HCT116 (cell line): ENCODE results near the gene AP1S1. TPM values are rescaled to one million over a fixed set of nuclear protein-coding genes. Genes with fewer than 3 reads are reported as not detected.

ENCODE experiments used
- ATAC-seq: fragments of 200-7000 bp; cut with Tn5 transposase; 2 replicates; pipeline ENCODE4 v1.9.1; 2020; ENCODE audit warnings: mild to moderate bottlenecking, moderate library complexity
- BruUV-seq: library from RNA; stranded (reverse); fragments of 400-500 nt; replicated peaks from 2 replicates; lab custom pipeline; 2021; lab: Mats Ljungman, UMichigan
- CTCF ChIA-PET: fragments of 300-600 bp; sonication (Branson Sonifier 250); formaldehyde crosslinking; loops from one replicate; lab custom pipeline; 2021; ENCODE audit warnings: antibody characterized with exemption; lab: Charles Lee
- POLR2A ChIA-PET: fragments of 300-600, 350-600 bp; sonication (Branson Sonifier 250); formaldehyde crosslinking; loops from one replicate; lab custom pipeline; 2021; ENCODE audit warnings: antibody characterized with exemption; lab: Charles Lee
- RAD21 ChIA-PET, 2 experiments: fragments of 300-600 bp; sonication (Branson Sonifier 250); formaldehyde crosslinking; loops; one replicate each; lab custom pipeline; 2023; ENCODE audit warnings: low total read pairs in 2 of 2; ENCODE audit not compliant: uncharacterized antibody in 2 of 2, unreplicated experiment in 2 of 2, low non-redundant PET in 1 of 2; lab: Charles Lee
- DNase-seq: peaks from one replicate; pipeline ENCODE4 v3.0.0-alpha.2; 2010; ENCODE audit warnings: low read depth, low spot score
- H2AFZ ChIP-seq: fragments of 200-600 bp; shearing (Covaris generic), sonication (generic); 2 replicates; pipeline ENCODE4 v1.6.1; 2017; ENCODE audit warnings: low read depth, mixed run types, mixed read lengths, antibody characterized with exemption, low read length; ENCODE audit not compliant: poor library complexity, severe bottlenecking
- H3K27ac ChIP-seq: 2 replicates; pipeline ENCODE4 v1.5.1; 2012; ENCODE audit warnings: low read depth, low read length
- H3K27me3 ChIP-seq: fragments of 200-600 bp; sonication (generic); 2 replicates; pipeline ENCODE4 v1.6.1; 2016; ENCODE audit warnings: mixed run types, low read length, mixed read lengths; ENCODE audit not compliant: insufficient read depth
- H3K36me3 ChIP-seq, 2 experiments: fragments of 200-500 bp in 1 of 2; fragments of 200-600 bp in 1 of 2; sonication (Bioruptor generic) in 1 of 2; sonication (generic) in 1 of 2; 2 replicates each; pipeline versions ENCODE4 v1.5.1 to v1.6.1; 2014 to 2016; ENCODE audit warnings: low read length in 2 of 2, inconsistent platforms in 1 of 2, mixed read lengths in 1 of 2, mixed run types in 1 of 2; ENCODE audit not compliant: insufficient read depth in 2 of 2, control insufficient read depth in 1 of 2
- H3K4me1 ChIP-seq, 2 experiments: fragments of 200-600 bp in 1 of 2; sonication (generic) in 1 of 2; 2 replicates each; pipeline versions ENCODE4 v1.5.1 to v1.6.1; 2012 to 2017; ENCODE audit warnings: low read length in 2 of 2, inconsistent platforms in 1 of 2, mild to moderate bottlenecking in 1 of 2, mixed read lengths in 1 of 2, mixed run types in 1 of 2, moderate library complexity in 1 of 2; ENCODE audit not compliant: insufficient read depth in 2 of 2, control insufficient read depth in 1 of 2
- H3K4me2 ChIP-seq: fragments of 200-600 bp; sonication (generic); 2 replicates; pipeline ENCODE4 v1.6.1; 2017; ENCODE audit warnings: mixed run types, low read length, mixed read lengths
- H3K4me3 ChIP-seq, 2 experiments: fragments of 200-600 bp in 1 of 2; sonication (generic) in 1 of 2; replicated peaks in 1 of 2; 2 replicates each; pipeline ENCODE4 v1.5.1; 2011 to 2016; ENCODE audit warnings: low read length in 2 of 2, control low read depth in 1 of 2, low read depth in 1 of 2, mild to moderate bottlenecking in 1 of 2, mixed read lengths in 1 of 2, mixed run types in 1 of 2
- H3K79me2 ChIP-seq: fragments of 200-600 bp; sonication (generic); 2 replicates; pipeline ENCODE4 v1.6.1; 2017; ENCODE audit warnings: mild to moderate bottlenecking, mixed run types, low read length, moderate library complexity, mixed read lengths; ENCODE audit not compliant: insufficient read depth
- H3K9ac ChIP-seq: fragments of 200-600 bp; sonication (generic); 2 replicates; pipeline ENCODE4 v1.6.1; 2016; ENCODE audit warnings: low read length, mixed read lengths
- H3K9me2 ChIP-seq: fragments of 200-600 bp; sonication (generic), shearing (Covaris generic); 2 replicates; pipeline ENCODE4 v1.6.1; 2017; ENCODE audit warnings: mixed run types, mild to moderate bottlenecking, moderate library complexity; ENCODE audit not compliant: insufficient read depth
- H3K9me3 ChIP-seq, 2 experiments: fragments of 200-500 bp in 1 of 2; fragments of 200-600 bp in 1 of 2; sonication (Bioruptor generic) in 1 of 2; sonication (generic) in 1 of 2; 2 replicates each; pipeline ENCODE4 v1.6.1; 2014 to 2017; ENCODE audit warnings: low read length in 2 of 2, mixed read lengths in 2 of 2, inconsistent platforms in 1 of 2, low read depth in 1 of 2, mild to moderate bottlenecking in 1 of 2, mixed run types in 1 of 2, moderate library complexity in 1 of 2; ENCODE audit not compliant: control insufficient read depth in 1 of 2, insufficient read depth in 1 of 2
- H4K20me1 ChIP-seq: fragments of 200-600 bp; sonication (generic), shearing (Covaris generic); 2 replicates; pipeline ENCODE4 v1.6.1; 2017; ENCODE audit warnings: mixed run types, mild to moderate bottlenecking, moderate library complexity; ENCODE audit not compliant: insufficient read depth
- ATF3 ChIP-seq: IDR thresholded peaks from 2 replicates; pipeline ENCODE4 v1.6.1; 2012
- CBX3 ChIP-seq: IDR thresholded peaks from 2 replicates; pipeline ENCODE4 v1.6.1; 2012; ENCODE audit warnings: low read depth
- CEBPB ChIP-seq: IDR thresholded peaks from 2 replicates; pipeline ENCODE4 v1.6.1; 2012; ENCODE audit warnings: low read depth
- CTCF ChIP-seq, 3 experiments: fragments of 200-600 bp in 1 of 3; sonication (generic) in 1 of 3; IDR thresholded peaks in 2 of 3; conservative IDR thresholded peaks in 1 of 3; 2 replicates each; pipeline ENCODE4 v1.5.1; 2012 to 2017; ENCODE audit warnings: low read depth in 2 of 3, low read length in 2 of 3, antibody characterized with exemption in 1 of 3, borderline replicate concordance in 1 of 3, control low read depth in 1 of 3, mild to moderate bottlenecking in 1 of 3, mixed read lengths in 1 of 3, mixed run types in 1 of 3, moderate library complexity in 1 of 3; ENCODE audit not compliant: insufficient read depth in 1 of 3
- ELF1 ChIP-seq: IDR thresholded peaks from 2 replicates; pipeline ENCODE4 v1.6.1; 2012; ENCODE audit warnings: low read depth, borderline replicate concordance
- EZH2phosphoT487 ChIP-seq: fragments of 200-600 bp; IDR thresholded peaks from 2 replicates; pipeline ENCODE4 v1.6.1; 2018; ENCODE audit warnings: antibody characterized with exemption, borderline replicate concordance
- FOSL1 ChIP-seq: IDR thresholded peaks from 2 replicates; pipeline ENCODE4 v1.6.1; 2012; ENCODE audit warnings: low read depth
- MAX ChIP-seq: IDR thresholded peaks from 2 replicates; pipeline ENCODE4 v1.6.1; 2012
- POLR2A ChIP-seq: IDR thresholded peaks from 2 replicates; pipeline ENCODE4 v1.7.0; 2011; ENCODE audit warnings: borderline replicate concordance; ENCODE audit not compliant: insufficient read depth, insufficient read length; ENCODE audit errors: extremely low read depth
- POLR2AphosphoS5 ChIP-seq: IDR thresholded peaks from 2 replicates; pipeline ENCODE4 v1.6.1; 2011; ENCODE audit warnings: mild to moderate bottlenecking, low read depth, low read length, moderate library complexity
- RAD21 ChIP-seq: IDR thresholded peaks from 2 replicates; pipeline ENCODE4 v1.6.1; 2012; ENCODE audit warnings: low read depth, mild to moderate bottlenecking
- REST ChIP-seq: IDR thresholded peaks from 2 replicates; pipeline ENCODE4 v1.6.1; 2012; ENCODE audit warnings: low read depth
- SIN3A ChIP-seq: IDR thresholded peaks from 2 replicates; pipeline ENCODE4 v1.6.1; 2012; ENCODE audit warnings: low read depth
- SRF ChIP-seq: IDR thresholded peaks from 2 replicates; pipeline ENCODE4 v1.6.1; 2012; ENCODE audit warnings: low read depth
- TCF7L2 ChIP-seq: IDR thresholded peaks from 2 replicates; pipeline ENCODE4 v1.7.0; 2011; ENCODE audit warnings: borderline replicate concordance, inconsistent platforms; ENCODE audit not compliant: insufficient read depth, insufficient read length; ENCODE audit errors: extremely low read depth
- YY1 ChIP-seq: IDR thresholded peaks from 2 replicates; pipeline ENCODE4 v1.6.1; 2011; ENCODE audit warnings: low read length, low read depth, moderate library complexity, mild to moderate bottlenecking; ENCODE audit not compliant: insufficient replicate concordance; ENCODE audit errors: extremely low read depth
- ZBTB33 ChIP-seq: IDR thresholded peaks from 2 replicates; pipeline ENCODE4 v1.6.1; 2011; ENCODE audit warnings: mild to moderate bottlenecking, low read length, moderate library complexity; ENCODE audit not compliant: insufficient replicate concordance; ENCODE audit errors: extremely low read depth
- ZFX ChIP-seq: fragments of 450-650 bp; IDR thresholded peaks from 2 replicates; pipeline ENCODE4 v1.6.1; 2017
- intact Hi-C: fragments of 100-400 bp; cut with micrococcal nuclease; formaldehyde crosslinking; loops from 2 replicates; pipeline ENCODE4 v1.10.0; 2022
- total RNA-seq: library from RNA; stranded (reverse); gene quantifications from one replicate; pipeline ENCODE4 v1.2.1, GENCODE V29; 2021; ENCODE audit not compliant: unreplicated experiment

Gene AP1S1
- total RNA-seq, 1 experiment from 2014 or later: 130 TPM

- H4K20me1 ChIP-seq: no peaks in the 10 kb centered on the region
- ChIA-PET CTCF (no interaction called here), RAD21 (no interaction called here), POLR2A (interaction anchor here (1.3 to 1.8 kb wide), 2 partner anchors 12 to 14 kb away, joined by 3 to 5 read pairs; partner anchors contain the start of gene SERPINE1)
- no peaks in the 10 kb centered on the region for H3K27me3 ChIP-seq
- peaks cover 19 to 47% of the 10 kb centered on the region in 2 experiments for H3K4me1 ChIP-seq
- H3K4me2 ChIP-seq: no peak overlapping the region
- no peaks in the 10 kb centered on the region for H3K9me2 ChIP-seq
- no peaks in the 10 kb centered on the region for H3K36me3 ChIP-seq
- no peak overlapping the region for H3K27ac ChIP-seq
- no peak overlapping the region for H2AFZ ChIP-seq
- no peak for ATAC-seq
- H3K9ac ChIP-seq: no peak overlapping the region
- no TSS peak for BruUV-seq
- intact Hi-C loops: no loop called here
- no peak overlapping the region for H3K4me3 ChIP-seq
- no peaks in the 10 kb centered on the region for H3K9me3 ChIP-seq
- H3K79me2 ChIP-seq: no peaks in the 10 kb centered on the region
- TF ChIP-seq POLR2AphosphoS5: no peak
- no peak for TF ChIP-seq SIN3A
- no peak for TF ChIP-seq FOSL1
- TF ChIP-seq SRF: no peak
- no peak for TF ChIP-seq ZBTB33
- TF ChIP-seq REST: no peak
- no peak for TF ChIP-seq ELF1
- TF ChIP-seq MAX: no peak
- no peak for TF ChIP-seq CEBPB
- TF ChIP-seq EZH2phosphoT487: no peak
- no peak for TF ChIP-seq CBX3
- TF ChIP-seq POLR2A: no peak
- TF ChIP-seq RAD21: no peak
- TF ChIP-seq ATF3: no peak
- TF ChIP-seq TCF7L2: no peak
- TF ChIP-seq CTCF (IDR thresholded peaks at IDR 0.05 in 2 of 3, conservative IDR thresholded peaks at IDR 0.05 in 1 of 3; ENCODE audit: borderline replicate concordance in 1 of 3, insufficient read depth in 1 of 3, low read depth in 2 of 3, low read length in 2 of 3): no peak
- TF ChIP-seq YY1: no peak
- TF ChIP-seq ZFX: no peak
- TF ChIP-seq, all 23 proteins: peak for 0
- DNase-seq: no peak
These were observed 39.8 kb upstream of the AP1S1 start for GRCh38 chr7:101114492-101114891.
